ENCODE measurements around the gene NTRK1. TPM values are rescaled to one million over a fixed set of nuclear protein-coding genes. Genes with fewer than 3 reads are reported as not detected.

The NTRK1 gene
- total RNA-seq, 8 experiments from 2014 or later, result 0.27 to 2.5 (median 0.61) TPM; not detected in 1

Other genes with a start within 250 kb of the NTRK1 start
- 1 to 10 TPM in 6 of 8 experiments, under 1 TPM in 1, not detected in 1; 0.46 to 8.7 (median 3.3) TPM for gene HAPLN2, start 241.4 kb upstream of the NTRK1 start, total RNA-seq
- gene BCAN, start 218.7 kb upstream of the NTRK1 start, total RNA-seq, result 10 to 100 TPM in 1 of 8 experiments, 1 to 10 TPM in 4, under 1 TPM in 3; 0.66 to 25.1 (median 1.7) TPM
- 100 to 1,000 TPM in 5 of 8 experiments, 10 to 100 TPM in 1, 1 to 10 TPM in 2; 5.5 to 863 (median 150) TPM for gene NES, start 183.5 kb upstream of the NTRK1 start, total RNA-seq
- gene CRABP2, start 155.3 kb upstream of the NTRK1 start, total RNA-seq, result 100 to 1,000 TPM in 5 of 8 experiments, 10 to 100 TPM in 1, 1 to 10 TPM in 2; 1.4 to 813 (median 186) TPM
- 10 to 100 TPM; 14.3 to 37.1 (median 24.2) TPM for gene METTL25B, start 132.4 kb upstream of the NTRK1 start, total RNA-seq
- 10 to 100 TPM; 25.1 to 45.2 (median 33.0) TPM for gene ISG20L2, start 132.1 kb upstream of the NTRK1 start, total RNA-seq
- 100 to 1,000 TPM in 4 of 8 experiments, 10 to 100 TPM in 4; 81.4 to 166 (median 101) TPM for gene MRPL24, start 119.8 kb upstream of the NTRK1 start, total RNA-seq
- 100 to 1,000 TPM in 7 of 8 experiments, 10 to 100 TPM in 1; 93.4 to 328 (median 187) TPM for gene HDGF, start 109.2 kb upstream of the NTRK1 start, total RNA-seq
- 10 to 100 TPM; 35.4 to 73.4 (median 56.8) TPM for gene PRCC, start 93.3 kb upstream of the NTRK1 start, total RNA-seq
- gene SH2D2A, start 44.0 kb upstream of the NTRK1 start, total RNA-seq, result 1 to 10 TPM in 4 of 8 experiments, under 1 TPM in 4; 0.33 to 3.5 (median 0.92) TPM
- gene INSRR, start 1.7 kb upstream of the NTRK1 start, total RNA-seq, result 1 to 10 TPM in 1 of 8 experiments, under 1 TPM in 6, not detected in 1; 0.05 to 1.6 (median 0.11) TPM
- gene PEAR1, start 32.9 kb downstream of the NTRK1 start, total RNA-seq, result 1 to 10 TPM in 2 of 8 experiments, under 1 TPM in 5, not detected in 1; 0.14 to 2.8 (median 0.41) TPM
- 1 to 10 TPM in 6 of 8 experiments, under 1 TPM in 1, not detected in 1; 0.83 to 2.3 (median 1.3) TPM for gene LRRC71, start 59.8 kb downstream of the NTRK1 start, total RNA-seq
- gene ARHGEF11, start 184.9 kb downstream of the NTRK1 start, total RNA-seq, result 10 to 100 TPM; 19.5 to 41.2 (median 29.8) TPM
- under 1 TPM in 5 of 8 experiments, not detected in 3; 0.05 to 0.47 (median 0.36) TPM for gene ETV3L, start 238.9 kb downstream of the NTRK1 start, total RNA-seq